Fibroblast of lung (primary cell): Measurements from ENCODE around the gene ALPG.

ENCODE experiments used
- CTCF ChIP-seq, 2 donors: IDR thresholded peaks in 1 of 2; conservative IDR thresholded peaks in 1 of 2; 1 replicate in 1 of 2; 2 replicates in 1 of 2; pipeline ENCODE4 v1.5.1; 2011 to 2012; ENCODE audit warnings: low read length in 2 of 2, control low read depth in 1 of 2, inconsistent platforms in 1 of 2, low read depth in 1 of 2, mild to moderate bottlenecking in 1 of 2
- EZH2 ChIP-seq: IDR thresholded peaks from 2 replicates; pipeline ENCODE4 v1.5.1; 2012; ENCODE audit warnings: low read length, control low read depth, mild to moderate bottlenecking; ENCODE audit errors: missing control alignments

- TF ChIP-seq EZH2 (no peak), CTCF (conservative IDR thresholded peaks at IDR 0.05 in 1 of 2, IDR thresholded peaks at IDR 0.05 in 1 of 2; ENCODE audit: low read depth in 1 of 2, low read length in 2 of 2) (no peak)
These were observed 8.2 kb upstream of the ALPG start for GRCh38 chr2:232398293-232399034.
